HEK293T (cell line): ENCODE data around the gene PITPNB.

Source experiments
- BHLHE40 ChIP-seq: fragments of 450-650 bp; IDR thresholded peaks from 2 replicates; pipeline ENCODE4 v1.6.1; 2016; ENCODE audit warnings: mild to moderate bottlenecking, moderate library complexity, borderline replicate concordance
- CTBP1 ChIP-seq: fragments of 450-650 bp; IDR thresholded peaks from 2 replicates; pipeline ENCODE4 v1.6.1; 2016; ENCODE audit warnings: borderline replicate concordance
- HDGF ChIP-seq: fragments of 450-650 bp; IDR thresholded peaks from 2 replicates; pipeline ENCODE4 v1.6.1; 2017; ENCODE audit warnings: antibody characterized with exemption, borderline replicate concordance
- LEF1 ChIP-seq: fragments of 450-650 bp; IDR thresholded peaks from 2 replicates; pipeline ENCODE4 v1.6.1; 2017; ENCODE audit warnings: mild to moderate bottlenecking, borderline replicate concordance

DNA sequence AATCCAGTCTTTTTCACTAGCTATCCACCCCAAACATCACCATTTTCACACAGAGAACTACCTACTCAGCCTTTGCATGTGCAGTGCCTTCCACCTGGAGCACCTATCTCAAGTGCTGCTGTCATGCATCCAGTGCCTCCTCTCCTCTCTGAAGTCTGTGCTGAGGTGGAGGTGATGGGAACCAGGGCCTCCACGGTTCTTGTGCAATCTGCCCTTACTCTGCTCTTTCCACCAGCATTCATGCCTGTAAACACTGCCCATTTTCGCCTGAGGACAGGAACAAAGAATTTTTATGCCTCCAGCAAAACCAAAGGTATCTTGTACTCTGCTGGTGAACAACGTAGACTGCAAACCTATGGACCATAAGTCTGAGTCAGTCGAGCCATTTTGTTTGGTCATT, 27.0 kb downstream of the PITPNB start:
- TF ChIP-seq LEF1 = no peak
- TF ChIP-seq BHLHE40 = no peak
- no peak for TF ChIP-seq CTBP1
- no peak for TF ChIP-seq HDGF
